Uterus (tissue), 4 donors: ENCODE measurements around the gene TPRKB. TPM values are rescaled to one million over a fixed set of nuclear protein-coding genes. Genes with fewer than 3 reads are reported as not detected.

Experiments used
- DNase-seq, 2 donors: peaks; one replicate each; pipeline ENCODE4 v3.0.0-alpha.2; 2019 to 2020
- H3K27ac ChIP-seq, 2 donors: fragments of 200-600 bp; sonication (generic); 1 replicate in 1 of 2; 2 replicates in 1 of 2; pipeline ENCODE4 v1.5.1; 2016 to 2018
- H3K27me3 ChIP-seq, 2 donors: fragments of 200-600 bp; sonication (generic); one replicate each; pipeline ENCODE4 v1.5.1; 2018 to 2019; ENCODE audit warnings: control low read depth in 1 of 2
- H3K36me3 ChIP-seq, 2 donors: fragments of 200-600 bp; sonication (generic); one replicate each; pipeline ENCODE4 v1.5.1; 2019; ENCODE audit warnings: control low read depth in 1 of 2
- H3K4me1 ChIP-seq, 2 donors: fragments of 200-600 bp; sonication (generic); one replicate each; pipeline ENCODE4 v1.5.1; 2018 to 2019; ENCODE audit warnings: control low read depth in 1 of 2
- H3K4me3 ChIP-seq, 2 donors: fragments of 200-600 bp; sonication (generic); 1 replicate in 1 of 2; 2 replicates in 1 of 2; pipeline ENCODE4 v1.5.1; 2018 to 2019; ENCODE audit warnings: mild to moderate bottlenecking in 1 of 2
- H3K9me3 ChIP-seq, 2 donors: fragments of 200-600 bp; sonication (generic); one replicate each; pipeline ENCODE4 v1.5.1; 2019; ENCODE audit warnings: control low read depth in 1 of 2
- CTCF ChIP-seq, 4 experiments: fragments of 200-600 bp in 2 of 4; fragments of 450-650 bp in 2 of 4; sonication (generic) in 2 of 4; IDR thresholded peaks; one replicate each; pipeline ENCODE4 v1.5.1; 2016 to 2019; ENCODE audit warnings: antibody characterized with exemption in 4 of 4, mild to moderate bottlenecking in 2 of 4, moderate library complexity in 1 of 4
- POLR2A ChIP-seq, 2 donors: fragments of 450-650 bp; IDR thresholded peaks; one replicate each; pipeline ENCODE4 v1.6.1; 2016; ENCODE audit warnings: antibody characterized with exemption in 2 of 2, mild to moderate bottlenecking in 1 of 2, moderate library complexity in 1 of 2
- intact Hi-C: fragments of 100-400 bp; cut with DNase I; formaldehyde crosslinking; loops from one replicate; pipeline ENCODE4 v1.15.1; 2023; ENCODE audit warnings: low total_unique reads
- total RNA-seq, 4 donors: library from RNA; depleted of rRNA in 3 of 4; stranded (reverse); fragments of >200 nt in 3 of 4; gene quantifications; one replicate each; pipeline versions ENCODE4 v1.1.0 to v1.2.4, GENCODE V29; 2014 to 2023
- donor health status: DM: yes; HTN: yes; CAD: no.

Gene TPRKB
- total RNA-seq, 4 donors from 2014 or later: 25.4 to 49.6 (median 39.6) TPM

GRCh38 chr2:73749314-73749713 is 12.2 kb upstream of the TPRKB start:
- Histone ChIP-seq H3K36me3 (no peaks in the 10 kb centered on the region), H3K9me3 (no peaks in the 10 kb centered on the region), H3K4me3 (no peak overlapping the region), H3K4me1 (no peaks in the 10 kb centered on the region), H3K27ac (no peak overlapping the region), H3K27me3 (no peaks in the 10 kb centered on the region)
- intact Hi-C loops: no loop called here
- TF ChIP-seq CTCF (IDR thresholded peaks at IDR 0.05) (no peak), POLR2A (IDR thresholded peaks at IDR 0.05) (no peak)
- DNase-seq: no peak

- Histone ChIP-seq H3K4me3 (no peak overlapping the region), H3K36me3 (no peaks in the 10 kb centered on the region), H3K27me3 (no peaks in the 10 kb centered on the region), H3K27ac (peak overlapping the region; percentile 34 to 51), H3K9me3 (no peaks in the 10 kb centered on the region), H3K4me1 (no peaks in the 10 kb centered on the region)
- no peak for TF ChIP-seq CTCF (IDR thresholded peaks at IDR 0.05)
- TF ChIP-seq POLR2A (IDR thresholded peaks at IDR 0.05): no peak
- DNase-seq: no peak
- intact Hi-C loops: no loop called here
These were observed 9.7 kb upstream of the TPRKB start for GRCh38 chr2:73746877-73747208.

- TF ChIP-seq CTCF (IDR thresholded peaks at IDR 0.05) (no peak), POLR2A (IDR thresholded peaks at IDR 0.05) (no peak)
- intact Hi-C loops: no loop called here
- Histone ChIP-seq H3K36me3 (no peaks in the 10 kb centered on the region), H3K27me3 (no peaks in the 10 kb centered on the region), H3K9me3 (no peaks in the 10 kb centered on the region), H3K27ac (peak overlapping the region in 1 of 2 donors; percentile 51), H3K4me3 (no peak overlapping the region), H3K4me1 (no peaks in the 10 kb centered on the region)
- DNase-seq: peak in 1 of 2 donors; percentile 37
These were observed 9.1 kb upstream of the TPRKB start for GRCh38 chr2:73746015-73746876.

- H3K9me3 ChIP-seq: no peaks in the 10 kb centered on the region
- no peak overlapping the region for H3K4me3 ChIP-seq
- intact Hi-C loops: no loop called here
- no peaks in the 10 kb centered on the region for H3K36me3 ChIP-seq
- no peaks in the 10 kb centered on the region for H3K27me3 ChIP-seq
- H3K4me1 ChIP-seq: no peaks in the 10 kb centered on the region
- H3K27ac ChIP-seq: no peak overlapping the region
- TF ChIP-seq POLR2A (IDR thresholded peaks at IDR 0.05) (no peak), CTCF (IDR thresholded peaks at IDR 0.05) (no peak)
- DNase-seq: no peak
These were observed 3.6 kb upstream of the TPRKB start for GRCh38 chr2:73740767-73741166.

GRCh38 chr2:73739101-73739500 is 2.0 kb upstream of the TPRKB start:
- Histone ChIP-seq H3K27ac (no peak overlapping the region), H3K27me3 (no peaks in the 10 kb centered on the region), H3K4me1 (no peaks in the 10 kb centered on the region), H3K4me3 (no peak overlapping the region), H3K36me3 (no peaks in the 10 kb centered on the region), H3K9me3 (no peaks in the 10 kb centered on the region)
- DNase-seq: no peak
- intact Hi-C loops: no loop called here
- no peak for TF ChIP-seq POLR2A (IDR thresholded peaks at IDR 0.05)
- TF ChIP-seq CTCF (IDR thresholded peaks at IDR 0.05): no peak
